Measurements from ENCODE around the gene STIM1.

The STIM1 gene

GRCh38 chr11:3952715-3953114 is 97.3 kb downstream of the STIM1 start:
- no peak overlapping the region for H3K4me3 ChIP-seq (ENCODE audit: low read depth, low read length)
- no peak for TF ChIP-seq CTCF (IDR thresholded peaks at IDR 0.05; ENCODE audit: insufficient read depth, low read length, missing control alignments)
- no peak for DNase-seq (ENCODE audit: low read depth, low spot score)
- ChIA-PET CTCF (interaction anchor here (1.1 to 1.3 kb wide), 2 partner anchors 93 to 98 kb away, joined by 3 to 4 read pairs; partner anchors contain the start of gene STIM1), POLR2A (no interaction called here)

- ChIA-PET CTCF (no interaction called here), POLR2A (no interaction called here)
- no peak for TF ChIP-seq CTCF (IDR thresholded peaks at IDR 0.05; ENCODE audit: insufficient read depth, low read length, missing control alignments)
- H3K4me3 ChIP-seq (ENCODE audit: low read depth, low read length): no peak overlapping the region
- no peak for DNase-seq (ENCODE audit: low read depth, low spot score)
Measured at GRCh38 chr11:3953327-3953726, 97.9 kb downstream of the STIM1 start.

- ChIA-PET POLR2A (no interaction called here), CTCF (interaction anchor here (1.1 kb wide), 2 partner anchors 99 to 105 kb away, joined by 3 read pairs; partner anchors contain the start of gene STIM1)
- no peak for TF ChIP-seq CTCF (IDR thresholded peaks at IDR 0.05; ENCODE audit: insufficient read depth, low read length, missing control alignments)
- no peak overlapping the region for H3K4me3 ChIP-seq (ENCODE audit: low read depth, low read length)
- no peak for DNase-seq (ENCODE audit: low read depth, low spot score)
Measured at GRCh38 chr11:3954448-3955298, 99.2 kb downstream of the STIM1 start.

GRCh38 chr11:3955299-3955665 is 99.8 kb downstream of the STIM1 start:
- ChIA-PET CTCF (interaction anchor here (1.1 kb wide), 1 partner anchor 100 kb away, joined by 3 read pairs; the partner anchor contains the start of gene STIM1), POLR2A (no interaction called here)
- no peak for TF ChIP-seq CTCF (IDR thresholded peaks at IDR 0.05; ENCODE audit: insufficient read depth, low read length, missing control alignments)
- DNase-seq (ENCODE audit: low read depth, low spot score): no peak
- no peak overlapping the region for H3K4me3 ChIP-seq (ENCODE audit: low read depth, low read length)

- CTCF ChIA-PET: no interaction called here
- no peak overlapping the region for H3K4me3 ChIP-seq (ENCODE audit: low read depth, low read length)
- DNase-seq (ENCODE audit: low read depth, low spot score): no peak
- TF ChIP-seq CTCF (IDR thresholded peaks at IDR 0.05; ENCODE audit: insufficient read depth, low read length, missing control alignments): no peak
- POLR2A ChIA-PET: no interaction called here
Measured at GRCh38 chr11:3956038-3956437, 100.6 kb downstream of the STIM1 start.

GRCh38 chr11:3956748-3957147 is 101.3 kb downstream of the STIM1 start:
- POLR2A ChIA-PET: no interaction called here
- CTCF ChIA-PET: no interaction called here
- DNase-seq (ENCODE audit: low read depth, low spot score): no peak
- TF ChIP-seq CTCF (IDR thresholded peaks at IDR 0.05; ENCODE audit: insufficient read depth, low read length, missing control alignments): no peak
- H3K4me3 ChIP-seq (ENCODE audit: low read depth, low read length): no peak overlapping the region
